Glomerular endothelial cell (primary cell): ENCODE data around the gene NLRP3. TPM values are rescaled to one million over a fixed set of nuclear protein-coding genes. Genes with fewer than 3 reads are reported as not detected.
"Not testable (repeated sequence)": the region's sequence is repeated elsewhere in the genome, so short reads cannot be mapped to it uniquely, and the experiment has no call there.

Experiments
- DNase-seq: peaks from one replicate; pipeline ENCODE4 v3.0.0-alpha.2; 2011; ENCODE audit warnings: low read depth, low spot score; ENCODE audit errors: extremely low read depth
- total RNA-seq: library from RNA; depleted of rRNA; stranded (reverse); fragments of >200 nt; gene quantifications from 2 replicates; pipeline ENCODE4 v1.2.3, GENCODE V29; 2015

The NLRP3 gene
- 0.58 and 1.0 TPM in 2 replicates for total RNA-seq

DNA sequence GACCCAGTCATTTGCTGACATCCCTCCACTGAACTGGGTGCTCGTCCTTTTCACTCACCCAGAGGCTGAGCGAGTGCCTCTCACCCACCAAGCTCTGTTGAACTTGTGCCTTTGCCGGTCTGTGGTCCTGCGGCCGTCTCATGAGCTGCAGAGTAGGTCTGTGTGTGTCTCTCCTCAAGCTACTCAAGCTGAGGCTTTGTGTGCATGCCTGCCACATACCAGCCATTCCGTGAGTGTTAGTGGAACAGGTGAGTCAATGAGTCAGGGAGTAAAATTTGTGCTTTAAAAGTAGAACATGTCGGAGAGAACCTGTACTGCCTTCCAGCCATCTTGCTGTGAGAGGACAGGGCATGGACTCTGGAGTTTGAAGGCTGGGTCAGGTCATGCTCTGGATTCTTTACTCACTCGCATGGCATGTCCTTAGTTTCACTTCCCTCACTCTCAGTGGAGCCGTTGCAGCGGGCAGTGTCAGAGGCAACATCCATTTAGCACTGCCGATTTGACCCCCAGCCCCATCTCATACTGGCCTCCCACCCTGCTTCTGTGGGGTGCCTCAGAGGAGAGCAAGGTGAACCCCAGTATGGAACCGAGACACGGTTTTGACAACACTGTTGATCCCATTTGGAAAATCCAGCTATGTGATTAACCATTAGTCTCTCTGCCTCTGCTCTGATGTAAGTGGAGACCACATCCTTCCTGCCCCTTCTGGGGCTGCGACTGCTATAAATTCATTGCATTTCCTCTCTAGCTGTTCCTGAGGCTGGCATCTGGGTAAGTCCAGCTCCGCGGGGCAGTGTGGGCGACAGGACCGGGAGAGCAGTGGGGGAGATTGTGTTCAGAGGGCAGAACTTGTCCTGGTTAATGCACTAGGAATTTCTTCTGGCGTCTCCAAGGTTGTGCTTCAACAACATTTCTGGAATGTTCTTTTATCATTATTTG lies at the start of gene NLRP3:
Gene NLRP3, plus strand, starts transcription at position 751 of the 939 bp plus-strand sequence. CDS start 2,628 bp downstream, outside the sequence.
- DNase-seq = no peak

DNA sequence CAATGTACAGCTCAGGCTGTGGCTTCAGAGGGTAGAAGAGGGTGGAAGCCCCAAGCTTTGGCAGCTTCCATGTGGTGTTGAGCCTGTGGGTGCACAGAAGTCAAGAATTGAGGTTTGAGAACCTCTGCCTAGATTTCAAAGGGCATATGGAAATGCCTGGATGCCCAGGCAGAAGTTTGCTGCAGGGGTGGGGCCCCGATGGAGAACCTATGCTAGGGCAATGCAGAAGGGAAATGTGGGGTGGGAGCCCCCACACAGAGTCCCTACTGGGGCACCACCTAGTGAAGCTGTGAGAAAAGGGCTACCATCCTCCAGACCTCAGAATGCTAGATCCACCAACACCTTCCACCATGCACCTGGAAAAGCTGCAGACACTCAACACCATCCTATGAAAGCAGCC lies 49.6 kb upstream of the NLRP3 start:
- DNase-seq = not testable (repeated sequence)

DNA sequence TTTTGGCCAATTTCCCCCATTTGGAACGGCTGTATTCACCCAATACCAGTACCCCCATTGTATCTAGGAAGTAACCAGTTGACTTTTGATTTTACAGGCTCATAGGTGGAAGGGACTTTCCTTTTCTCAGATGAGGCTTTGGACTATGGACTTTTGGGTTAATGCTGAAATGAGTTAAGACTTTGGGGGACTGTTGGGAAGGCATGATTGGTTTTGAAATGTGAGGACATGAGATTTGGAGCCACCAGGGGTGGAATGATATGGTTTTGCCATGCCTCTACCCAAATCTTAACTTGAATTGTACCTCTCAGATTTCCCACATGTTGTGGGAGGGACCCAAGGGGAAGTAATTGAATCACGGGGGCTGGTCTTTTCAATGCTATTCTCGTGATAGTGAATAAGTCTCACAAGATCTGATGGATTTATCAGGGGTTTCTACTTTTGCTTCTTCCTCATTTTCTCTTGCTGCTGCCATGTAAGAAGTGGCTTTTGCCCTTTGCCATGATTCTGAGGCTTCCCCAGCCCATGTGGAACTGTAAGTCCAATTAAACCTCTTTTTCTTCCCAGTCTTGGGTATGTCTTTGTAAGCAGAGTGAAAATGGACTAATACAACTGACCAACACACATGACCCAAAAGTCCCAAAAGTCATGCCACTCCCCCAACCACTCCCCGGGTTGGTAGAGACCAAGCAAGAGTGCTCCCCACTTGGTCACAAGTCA lies 48.9 kb upstream of the NLRP3 start:
- DNase-seq = no peak

DNA sequence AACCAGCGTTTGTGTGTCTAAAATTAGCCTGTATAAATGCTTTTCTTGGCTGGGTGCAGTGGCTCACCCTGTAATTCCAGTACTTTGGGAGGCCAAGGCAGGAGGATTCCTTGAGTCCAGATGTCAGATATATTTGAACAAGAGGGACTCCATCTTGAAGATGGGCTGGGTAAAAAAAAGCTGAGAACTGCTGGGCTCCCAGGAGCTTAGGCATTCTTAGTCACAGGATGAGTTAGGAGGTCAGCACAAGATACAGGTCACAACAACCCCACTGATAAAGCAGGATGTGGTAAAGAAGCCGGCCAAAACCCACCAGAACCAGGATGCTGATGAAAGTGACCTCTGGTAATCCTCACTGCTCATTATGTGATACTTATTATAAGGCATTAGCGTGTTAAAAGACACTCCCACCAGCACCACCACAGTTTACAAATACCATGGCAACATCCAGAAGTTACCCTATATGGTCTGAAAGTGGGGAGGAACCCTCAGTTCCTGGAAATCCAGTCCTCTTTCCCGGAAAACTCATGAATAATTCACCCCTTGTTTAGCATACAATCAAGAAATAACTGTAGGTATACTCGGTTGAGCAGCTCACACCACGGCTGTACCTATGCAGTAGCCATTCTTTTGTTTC lies 48.1 kb upstream of the NLRP3 start:
- no peak for DNase-seq

DNA sequence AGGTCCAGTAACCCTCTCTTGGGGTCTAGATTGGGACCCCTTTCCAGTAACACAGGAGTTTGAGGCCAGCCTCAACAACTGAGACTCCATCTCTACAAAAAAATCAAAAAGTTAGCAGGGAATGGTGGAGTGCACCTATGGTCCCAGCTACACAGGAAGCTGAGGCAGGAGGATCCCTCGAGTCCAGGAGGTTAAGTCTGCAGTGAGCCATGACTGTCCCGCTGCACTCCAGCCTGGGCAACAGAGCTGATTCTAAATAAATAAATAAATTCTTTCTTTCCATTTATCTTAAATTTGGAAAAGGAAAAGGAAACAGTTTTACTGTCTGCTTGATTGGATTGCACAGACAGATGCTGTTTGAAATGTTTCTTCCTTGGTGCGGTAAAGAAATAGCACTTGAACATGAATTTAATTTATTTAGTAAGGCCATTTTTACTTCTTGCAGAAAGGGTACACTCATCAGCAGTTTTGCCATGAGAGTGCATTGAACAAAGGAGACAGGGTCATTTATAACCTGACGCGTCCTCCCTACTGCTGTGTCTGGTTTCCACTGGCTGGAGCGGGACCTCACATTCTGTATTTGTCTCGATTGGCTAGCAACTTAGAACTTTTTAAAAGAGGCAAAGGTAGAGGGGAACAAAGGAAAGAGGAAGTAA lies 47.4 kb upstream of the NLRP3 start:
- DNase-seq = no peak

DNA sequence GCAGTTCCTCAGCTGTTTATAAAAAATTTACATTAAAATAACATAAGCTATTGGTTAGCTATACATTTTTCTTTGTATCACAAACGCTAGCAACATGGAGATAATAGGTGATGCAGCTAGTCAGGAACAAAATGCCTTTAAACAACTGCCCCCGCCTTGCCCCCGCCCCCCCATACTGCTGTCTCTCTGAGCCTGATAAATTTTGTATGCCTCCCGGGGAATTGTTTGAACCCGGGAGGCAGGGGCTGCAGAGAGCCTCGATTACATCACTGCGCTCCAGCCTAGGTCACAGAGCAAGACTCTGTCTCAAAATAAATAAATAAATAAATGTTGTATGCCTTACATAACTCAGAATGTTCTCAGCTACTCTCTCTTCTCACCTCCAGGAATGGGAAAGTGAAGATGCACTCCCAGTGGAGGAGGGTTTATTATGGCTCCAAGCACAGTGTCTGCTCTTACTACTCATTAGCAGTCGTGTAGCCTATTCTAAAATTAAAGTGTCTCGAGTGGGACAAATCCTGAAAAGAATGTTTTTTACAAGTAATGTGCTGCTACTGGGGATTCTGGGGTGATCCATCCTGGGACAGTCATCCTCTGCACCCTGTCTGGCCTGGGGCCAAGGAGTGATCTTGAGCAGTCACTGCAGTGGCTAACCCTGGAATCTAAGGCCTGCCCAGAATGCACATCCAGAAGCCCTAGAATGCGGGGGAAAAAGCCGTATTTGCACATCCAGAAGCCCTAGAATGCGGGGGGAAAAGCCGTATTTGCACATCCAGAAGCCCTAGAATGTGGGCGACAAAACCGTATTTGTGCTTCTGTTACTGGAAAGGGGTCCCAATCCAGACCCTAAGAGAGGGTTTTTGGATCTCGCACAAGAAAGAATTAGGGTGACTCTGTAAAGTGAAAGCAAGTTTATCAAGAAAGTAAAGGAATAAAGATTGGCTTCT lies 44.9 kb upstream of the NLRP3 start:
- DNase-seq = no peak

DNA sequence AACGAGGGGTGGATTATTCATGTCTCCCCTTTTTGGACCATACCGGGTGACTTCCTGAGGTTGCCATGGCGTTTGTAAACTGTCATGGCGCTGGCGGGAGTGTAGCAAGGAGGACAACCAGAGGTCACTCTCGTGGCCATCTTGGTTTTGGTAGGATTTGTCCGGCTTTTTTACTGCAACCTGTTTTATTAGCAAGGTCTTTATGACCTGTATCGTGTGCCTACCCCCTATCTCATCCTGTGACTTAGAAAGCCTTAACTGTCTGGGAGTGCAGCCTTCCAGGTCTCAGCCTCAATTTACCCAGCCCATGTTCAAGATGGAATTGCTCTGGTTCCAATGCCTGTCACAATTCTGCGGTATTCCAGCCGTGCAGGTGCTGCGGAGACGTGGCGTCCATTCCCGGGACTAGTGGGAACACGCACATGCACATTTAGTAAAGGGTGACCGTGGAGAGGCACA lies 44.1 kb upstream of the NLRP3 start:
- no peak for DNase-seq

DNA sequence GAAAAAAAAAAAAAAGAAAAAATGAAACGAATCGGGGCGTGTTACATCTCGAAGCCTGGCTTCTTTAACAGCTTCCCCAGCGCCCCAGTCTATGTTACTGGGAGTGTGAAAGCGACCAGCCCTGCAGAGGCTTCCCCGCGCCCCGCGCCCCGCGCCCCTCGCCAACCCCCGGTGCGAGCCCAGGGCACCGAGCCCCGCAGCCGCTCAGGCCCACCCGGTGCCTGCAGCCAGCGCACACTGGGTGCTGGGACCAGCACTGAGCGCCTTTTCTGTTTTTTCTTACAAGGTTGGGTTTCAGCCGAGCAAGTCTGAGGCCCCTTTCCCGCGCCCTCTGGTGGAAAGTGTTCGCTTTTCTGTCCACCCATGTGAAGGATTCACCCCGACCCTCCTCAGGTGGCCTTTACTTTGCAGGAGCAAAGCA lies 42.2 kb upstream of the NLRP3 start:
- DNase-seq = no peak

DNA sequence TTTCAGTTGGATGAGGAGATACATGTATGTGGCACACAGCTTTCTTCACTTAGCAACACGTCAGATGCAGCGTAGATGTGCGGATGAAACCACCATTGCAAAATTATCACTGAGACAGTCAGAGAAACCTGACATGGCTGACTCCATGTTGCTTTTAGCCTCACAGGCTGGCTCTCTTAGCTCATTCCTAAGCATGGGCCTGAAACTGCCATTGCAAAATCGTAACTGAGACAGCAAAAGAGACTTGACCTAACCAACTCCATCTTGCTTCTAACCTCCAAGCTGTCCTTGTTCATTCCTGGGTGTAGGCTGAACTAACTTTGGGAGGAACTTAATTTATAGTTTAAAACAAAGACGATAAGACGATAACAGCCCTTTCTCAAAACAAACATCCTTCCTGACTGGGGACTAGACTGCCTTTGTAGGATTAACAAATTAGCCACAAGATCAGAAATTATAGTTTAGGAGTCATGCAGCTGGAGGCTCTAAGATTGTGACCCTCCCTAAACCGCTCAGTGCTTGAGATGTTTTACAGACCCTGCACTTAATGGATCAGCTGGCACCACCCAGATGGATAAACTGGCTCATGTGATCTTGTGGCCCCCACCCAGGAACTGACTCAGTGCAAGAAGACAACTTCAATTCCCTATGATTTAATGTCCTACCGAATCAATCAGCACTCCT lies 41.2 kb upstream of the NLRP3 start:
- not testable (repeated sequence) for DNase-seq

DNA sequence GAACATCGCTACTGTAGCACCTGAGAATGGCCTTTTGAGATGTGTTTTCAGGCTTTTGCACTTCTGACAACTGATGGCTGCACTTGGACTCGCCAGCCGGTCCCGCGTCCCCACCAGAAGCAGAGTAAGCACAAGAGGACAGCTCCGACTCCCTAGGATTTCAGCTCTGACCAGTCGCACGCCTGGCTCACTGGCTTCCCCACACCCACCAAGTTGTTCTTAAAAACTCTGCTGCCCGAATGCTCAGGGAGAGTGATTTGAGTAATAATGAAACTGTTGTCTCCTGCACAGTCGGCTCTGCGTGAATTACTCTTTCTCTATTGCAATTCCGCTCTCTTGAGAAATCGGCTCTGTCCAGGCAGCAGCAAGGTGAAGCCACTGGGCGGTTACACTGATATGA lies 40.2 kb upstream of the NLRP3 start:
- no peak for DNase-seq

DNA sequence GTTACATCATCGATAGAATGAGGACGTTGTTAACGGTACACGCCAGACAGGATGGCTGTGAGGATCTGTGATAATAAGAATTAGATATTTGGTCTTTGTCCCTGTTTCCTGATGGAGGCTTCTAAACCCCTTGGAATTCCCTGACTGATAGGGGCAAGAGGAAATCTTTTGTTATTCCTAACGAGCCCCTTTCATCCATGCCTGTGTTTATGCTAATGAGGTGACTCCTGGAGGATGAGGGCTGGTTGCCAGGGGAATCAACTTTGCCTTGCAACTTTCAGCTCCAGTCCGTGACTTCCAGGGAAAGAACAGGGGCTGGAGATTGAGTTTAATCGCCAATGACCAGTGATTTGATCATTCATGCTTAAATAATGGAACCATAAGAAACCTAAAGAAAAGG lies 39.3 kb upstream of the NLRP3 start:
- DNase-seq = no peak

DNA sequence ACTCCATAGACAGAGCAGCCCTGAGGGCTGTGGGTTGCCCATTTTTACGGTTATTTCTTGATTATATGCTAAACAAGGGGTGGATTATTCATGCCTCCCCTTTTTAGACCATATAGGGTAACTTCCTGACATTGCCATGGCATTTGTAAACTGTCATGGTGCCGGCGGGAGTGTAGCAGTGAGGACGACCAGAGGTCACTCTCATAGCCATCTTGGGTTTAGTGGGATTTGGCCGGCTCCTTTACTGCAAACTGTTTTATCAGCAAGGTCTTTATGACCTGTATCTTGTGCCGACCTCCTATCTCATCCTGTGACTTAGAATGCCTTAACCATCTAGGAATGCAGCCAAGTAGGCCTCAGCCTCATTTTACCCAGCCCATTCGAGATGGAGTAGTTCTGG lies 38.3 kb upstream of the NLRP3 start:
- not testable (repeated sequence) for DNase-seq

DNA sequence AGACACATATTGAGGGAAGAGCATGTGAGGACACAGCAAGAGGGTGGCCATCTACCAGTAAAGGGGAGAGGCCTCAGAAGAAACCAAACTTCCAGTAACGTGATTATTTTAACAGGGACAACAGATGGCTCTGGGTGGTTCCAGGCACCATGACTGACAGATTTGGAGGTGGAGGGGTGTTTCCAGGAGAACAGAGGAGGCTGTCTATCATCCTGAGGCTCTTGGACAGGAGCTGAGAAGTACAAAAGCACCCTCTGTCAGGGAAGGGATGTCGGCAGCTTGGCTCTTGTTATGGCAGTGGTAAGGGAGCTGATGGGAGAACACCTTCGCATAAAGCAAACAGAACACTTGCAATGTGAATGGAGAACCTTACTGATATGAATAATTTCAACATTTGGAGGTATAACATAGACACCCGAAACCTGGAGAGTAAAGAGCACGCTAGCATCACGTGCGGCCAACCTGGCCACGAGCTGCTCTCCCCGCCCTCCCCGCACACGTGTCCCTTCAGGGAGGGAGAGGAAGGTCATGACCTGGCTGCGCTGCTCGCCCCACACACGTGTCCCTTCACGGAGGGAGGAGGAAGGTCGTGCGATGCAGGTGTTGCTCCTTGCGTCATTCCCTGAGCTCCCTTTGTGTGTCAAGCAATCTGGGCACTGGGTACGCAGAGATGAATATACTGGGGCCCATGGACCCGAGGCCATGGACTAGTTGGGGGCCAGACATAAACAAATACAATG lies 37.5 kb upstream of the NLRP3 start:
- no peak for DNase-seq

DNA sequence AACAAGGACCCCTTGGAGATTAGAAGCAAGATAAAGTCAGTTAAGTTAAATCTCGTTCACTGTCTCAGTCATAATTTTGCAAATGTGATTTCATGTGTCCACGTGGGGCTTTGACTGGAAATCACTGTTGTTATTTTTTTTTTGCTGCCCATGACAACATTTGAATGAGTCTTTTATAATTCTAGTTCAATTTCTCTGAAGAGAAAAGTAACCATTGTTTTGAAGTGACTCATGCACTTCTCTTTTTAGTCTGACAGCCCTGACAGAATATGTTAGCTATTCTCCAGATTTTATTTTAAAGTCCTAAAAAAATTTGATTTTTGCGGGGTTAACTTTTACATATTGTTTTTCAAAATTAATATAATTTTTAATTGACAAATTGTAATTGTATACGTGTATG lies 30.7 kb upstream of the NLRP3 start:
- DNase-seq = no peak

DNA sequence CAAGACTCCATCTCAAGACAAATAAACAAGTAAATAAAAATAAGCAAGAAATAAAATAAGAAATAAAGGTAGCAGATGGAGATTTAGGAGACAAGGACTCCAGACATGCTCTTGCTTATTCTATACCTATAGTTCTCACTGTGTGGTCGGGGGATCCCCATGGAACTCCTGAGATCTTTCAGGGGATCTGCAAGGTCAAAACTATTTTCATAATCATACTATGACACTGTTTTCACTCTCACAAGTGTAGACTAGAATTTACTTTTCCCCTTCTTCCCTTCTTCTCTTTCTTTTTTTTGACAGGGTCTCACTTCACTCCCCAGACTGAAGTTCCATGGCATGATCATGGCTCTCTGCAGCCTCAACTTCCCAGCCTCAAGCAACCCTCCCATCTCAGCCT lies 29.8 kb upstream of the NLRP3 start:
- no peak for DNase-seq

DNA sequence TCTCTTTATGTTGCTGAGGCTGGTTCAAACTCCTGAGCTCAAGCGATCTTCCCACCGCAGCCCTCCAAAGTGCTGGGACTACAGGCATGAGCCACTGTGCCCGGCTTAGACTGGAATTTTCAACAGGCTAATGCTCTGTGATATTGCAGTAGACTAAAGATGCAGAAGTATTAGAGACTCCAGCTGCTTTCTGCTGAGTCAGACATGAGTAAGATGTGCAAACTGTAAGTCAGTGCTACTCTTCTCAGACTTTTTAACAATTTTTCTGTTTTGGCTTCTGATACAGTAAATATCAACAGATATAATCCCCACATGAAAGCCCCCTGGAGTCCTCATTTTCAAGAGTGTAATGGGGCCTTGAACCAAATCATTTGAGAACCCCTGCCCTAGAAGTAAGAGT lies 29.3 kb upstream of the NLRP3 start:
- DNase-seq = no peak

DNA sequence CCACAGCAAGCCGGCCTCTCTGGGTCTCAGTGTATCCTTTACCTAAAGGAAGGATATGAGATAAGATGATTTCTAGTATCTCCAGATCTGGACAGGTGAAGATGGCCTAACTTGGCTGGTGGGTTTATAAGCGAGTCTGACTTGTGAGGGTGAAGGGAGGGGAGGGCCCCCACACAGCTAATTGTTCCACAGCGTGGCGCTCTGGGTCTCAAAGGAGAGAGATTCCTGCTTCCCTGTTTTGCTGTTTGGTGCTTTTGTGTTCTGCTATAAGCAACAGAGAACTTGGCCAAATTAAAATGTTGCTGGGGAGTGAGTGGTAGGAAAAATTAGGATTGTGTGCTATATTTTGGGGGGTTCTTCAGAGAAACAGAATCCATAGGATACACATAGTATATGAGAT lies 28.9 kb upstream of the NLRP3 start:
- DNase-seq = no peak

DNA sequence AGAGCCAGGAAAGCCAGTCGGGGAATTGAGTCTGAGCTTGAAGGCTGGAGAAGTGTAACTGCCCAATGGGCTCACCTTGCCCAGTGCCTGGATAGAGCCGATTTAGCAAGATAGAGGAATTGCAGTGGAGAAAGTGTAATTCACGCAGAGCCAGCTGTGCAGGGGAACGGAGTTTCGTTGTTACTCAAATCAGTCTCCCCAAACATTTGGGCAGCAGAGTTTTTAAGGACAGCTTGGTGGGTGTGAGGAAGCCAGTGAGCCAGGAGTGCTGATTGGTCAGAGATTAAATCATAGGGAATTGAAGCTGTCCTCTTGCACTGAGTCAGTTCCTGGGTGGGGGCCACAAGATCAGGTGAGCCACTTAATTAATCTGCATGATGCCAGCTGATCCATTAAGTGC lies 28.4 kb upstream of the NLRP3 start:
- no peak for DNase-seq
